Lower leg skin (tissue), 3 donors: Measurements from ENCODE around the gene ARHGAP10.

Source experiments
- POLR2A ChIP-seq, 2 donors: fragments of 450-650 bp; IDR thresholded peaks; one replicate each; pipeline ENCODE4 v1.6.1; 2016 to 2017; ENCODE audit warnings: antibody characterized with exemption in 2 of 2, mild to moderate bottlenecking in 1 of 2, moderate library complexity in 1 of 2
- TF ChIP-seq, protein P1 (sequence below), 3 donors: fragments of 450-650 bp; IDR thresholded peaks; one replicate each; pipeline ENCODE4 v1.5.1; 2016; ENCODE audit warnings: antibody characterized with exemption in 3 of 3, mild to moderate bottlenecking in 3 of 3, moderate library complexity in 2 of 3

- TF ChIP-seq, protein P1, sequence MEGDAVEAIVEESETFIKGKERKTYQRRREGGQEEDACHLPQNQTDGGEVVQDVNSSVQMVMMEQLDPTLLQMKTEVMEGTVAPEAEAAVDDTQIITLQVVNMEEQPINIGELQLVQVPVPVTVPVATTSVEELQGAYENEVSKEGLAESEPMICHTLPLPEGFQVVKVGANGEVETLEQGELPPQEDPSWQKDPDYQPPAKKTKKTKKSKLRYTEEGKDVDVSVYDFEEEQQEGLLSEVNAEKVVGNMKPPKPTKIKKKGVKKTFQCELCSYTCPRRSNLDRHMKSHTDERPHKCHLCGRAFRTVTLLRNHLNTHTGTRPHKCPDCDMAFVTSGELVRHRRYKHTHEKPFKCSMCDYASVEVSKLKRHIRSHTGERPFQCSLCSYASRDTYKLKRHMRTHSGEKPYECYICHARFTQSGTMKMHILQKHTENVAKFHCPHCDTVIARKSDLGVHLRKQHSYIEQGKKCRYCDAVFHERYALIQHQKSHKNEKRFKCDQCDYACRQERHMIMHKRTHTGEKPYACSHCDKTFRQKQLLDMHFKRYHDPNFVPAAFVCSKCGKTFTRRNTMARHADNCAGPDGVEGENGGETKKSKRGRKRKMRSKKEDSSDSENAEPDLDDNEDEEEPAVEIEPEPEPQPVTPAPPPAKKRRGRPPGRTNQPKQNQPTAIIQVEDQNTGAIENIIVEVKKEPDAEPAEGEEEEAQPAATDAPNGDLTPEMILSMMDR (IDR thresholded peaks at IDR 0.05), result no peak
- TF ChIP-seq POLR2A (IDR thresholded peaks at IDR 0.05), result no peak
Measured at GRCh38 chr4:147788791-147789190, 56.9 kb downstream of the ARHGAP10 start.
